SK-N-SH treated with all-trans-retinoic acid at 6 μM for 48 hours (cell line): ENCODE results near the gene CLEC11A.

Experiments used
- BACH2 ChIP-seq: fragments of 250-450 bp; sonication (Bioruptor Pico); IDR thresholded peaks from 2 replicates; pipeline ENCODE4 v1.9.0; 2021; ENCODE audit warnings: mild to moderate bottlenecking, borderline replicate concordance
- PATZ1 ChIP-seq: fragments of 250-450 bp; sonication (Bioruptor Pico); IDR thresholded peaks from 2 replicates; pipeline ENCODE4 v1.8.0; 2020; ENCODE audit warnings: mild to moderate bottlenecking, moderate library complexity, borderline replicate concordance
- PPARA ChIP-seq: fragments of 250-450 bp; sonication (Bioruptor Pico); IDR thresholded peaks from 2 replicates; pipeline ENCODE4 v1.5.0; 2020; ENCODE audit warnings: mild to moderate bottlenecking, borderline replicate concordance
- ZFP30 ChIP-seq: fragments of 450-650 bp; formaldehyde crosslinking; IDR thresholded peaks from 2 replicates; pipeline ENCODE4 v1.5.0; 2022; ENCODE audit warnings: mild to moderate bottlenecking, moderate library complexity
- ZNF565 ChIP-seq: fragments of 450-650 bp; formaldehyde crosslinking; conservative IDR thresholded peaks from 2 replicates; pipeline ENCODE4 v1.5.0; 2020; ENCODE audit warnings: low read depth, mild to moderate bottlenecking, moderate library complexity
- TF ChIP-seq, protein P1 (sequence below): fragments of 250-450 bp; sonication (Bioruptor Pico); IDR thresholded peaks from 2 replicates; pipeline ENCODE4 v1.5.1; 2020; ENCODE audit warnings: low read depth, mild to moderate bottlenecking, moderate library complexity
- TF ChIP-seq, protein P2 (sequence below): fragments of 250-450 bp; sonication (Bioruptor Pico); IDR thresholded peaks from 2 replicates; pipeline ENCODE4 v1.5.1; 2021; ENCODE audit warnings: mild to moderate bottlenecking, moderate library complexity
- TF ChIP-seq, protein P3 (sequence below): fragments of 250-450 bp; sonication (Bioruptor Pico); IDR thresholded peaks from 2 replicates; pipeline ENCODE4 v1.5.0; 2020; ENCODE audit warnings: mild to moderate bottlenecking, moderate library complexity

DNA sequence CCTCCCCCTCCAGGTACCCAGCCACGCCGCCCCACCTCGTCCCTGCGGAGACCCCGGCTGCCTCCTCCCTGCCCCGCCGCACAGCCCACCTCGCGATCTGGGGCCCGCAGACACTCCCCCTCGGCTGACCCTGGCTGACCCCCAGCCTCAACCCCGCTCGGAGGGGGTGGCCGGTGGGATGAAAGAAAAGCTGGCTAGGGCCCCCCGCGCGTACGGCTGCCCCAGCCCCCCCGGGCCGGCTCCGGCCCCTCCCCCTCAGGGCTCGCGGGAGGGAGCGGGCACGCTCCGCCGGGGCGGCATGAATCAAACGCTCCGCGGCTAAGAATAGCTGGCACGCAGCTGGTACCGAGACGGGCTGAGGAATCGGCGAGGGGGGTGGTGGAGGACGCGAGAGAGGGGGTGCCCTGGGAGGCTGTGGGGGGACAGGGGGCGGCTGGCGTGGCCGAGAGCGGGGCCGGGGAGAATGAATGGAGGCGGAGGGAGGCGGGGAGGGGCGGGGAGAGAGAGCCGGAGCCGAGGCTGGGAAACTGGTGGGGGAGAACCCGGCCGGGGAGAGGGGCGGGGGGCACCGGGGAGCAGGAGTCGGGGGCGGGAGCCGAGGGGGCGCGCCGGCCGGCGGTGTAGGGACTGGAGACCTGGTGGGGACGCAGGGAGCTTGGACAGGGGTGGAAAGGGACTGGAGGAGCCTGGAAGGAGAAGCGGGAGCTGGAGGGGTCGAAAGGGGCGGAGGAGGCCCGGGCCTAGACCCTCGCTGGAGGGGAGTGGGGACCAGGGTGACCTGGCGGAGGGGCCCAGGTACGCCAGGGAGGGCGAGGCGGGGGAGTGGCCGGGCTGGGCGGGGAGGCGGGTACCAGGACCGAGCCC, 4.7 kb upstream of the CLEC11A start:
- TF ChIP-seq, protein P1, sequence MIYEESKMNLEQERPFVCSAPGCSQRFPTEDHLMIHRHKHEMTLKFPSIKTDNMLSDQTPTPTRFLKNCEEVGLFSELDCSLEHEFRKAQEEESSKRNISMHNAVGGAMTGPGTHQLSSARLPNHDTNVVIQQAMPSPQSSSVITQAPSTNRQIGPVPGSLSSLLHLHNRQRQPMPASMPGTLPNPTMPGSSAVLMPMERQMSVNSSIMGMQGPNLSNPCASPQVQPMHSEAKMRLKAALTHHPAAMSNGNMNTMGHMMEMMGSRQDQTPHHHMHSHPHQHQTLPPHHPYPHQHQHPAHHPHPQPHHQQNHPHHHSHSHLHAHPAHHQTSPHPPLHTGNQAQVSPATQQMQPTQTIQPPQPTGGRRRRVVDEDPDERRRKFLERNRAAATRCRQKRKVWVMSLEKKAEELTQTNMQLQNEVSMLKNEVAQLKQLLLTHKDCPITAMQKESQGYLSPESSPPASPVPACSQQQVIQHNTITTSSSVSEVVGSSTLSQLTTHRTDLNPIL (CRISPR knock-in tag) = no peak
- TF ChIP-seq ZNF565 (CRISPR knock-in tag) (no peak), ZFP30 (CRISPR knock-in tag) (no peak), PATZ1 (CRISPR knock-in tag) (no peak), PPARA (CRISPR knock-in tag) (no peak), BACH2 (CRISPR knock-in tag) (no peak)
- TF ChIP-seq, protein P2, sequence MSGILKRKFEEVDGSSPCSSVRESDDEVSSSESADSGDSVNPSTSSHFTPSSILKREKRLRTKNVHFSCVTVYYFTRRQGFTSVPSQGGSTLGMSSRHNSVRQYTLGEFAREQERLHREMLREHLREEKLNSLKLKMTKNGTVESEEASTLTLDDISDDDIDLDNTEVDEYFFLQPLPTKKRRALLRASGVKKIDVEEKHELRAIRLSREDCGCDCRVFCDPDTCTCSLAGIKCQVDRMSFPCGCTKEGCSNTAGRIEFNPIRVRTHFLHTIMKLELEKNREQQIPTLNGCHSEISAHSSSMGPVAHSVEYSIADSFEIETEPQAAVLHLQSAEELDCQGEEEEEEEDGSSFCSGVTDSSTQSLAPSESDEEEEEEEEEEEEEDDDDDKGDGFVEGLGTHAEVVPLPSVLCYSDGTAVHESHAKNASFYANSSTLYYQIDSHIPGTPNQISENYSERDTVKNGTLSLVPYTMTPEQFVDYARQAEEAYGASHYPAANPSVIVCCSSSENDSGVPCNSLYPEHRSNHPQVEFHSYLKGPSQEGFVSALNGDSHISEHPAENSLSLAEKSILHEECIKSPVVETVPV (CRISPR knock-in tag) = no peak
- TF ChIP-seq, protein P3, sequence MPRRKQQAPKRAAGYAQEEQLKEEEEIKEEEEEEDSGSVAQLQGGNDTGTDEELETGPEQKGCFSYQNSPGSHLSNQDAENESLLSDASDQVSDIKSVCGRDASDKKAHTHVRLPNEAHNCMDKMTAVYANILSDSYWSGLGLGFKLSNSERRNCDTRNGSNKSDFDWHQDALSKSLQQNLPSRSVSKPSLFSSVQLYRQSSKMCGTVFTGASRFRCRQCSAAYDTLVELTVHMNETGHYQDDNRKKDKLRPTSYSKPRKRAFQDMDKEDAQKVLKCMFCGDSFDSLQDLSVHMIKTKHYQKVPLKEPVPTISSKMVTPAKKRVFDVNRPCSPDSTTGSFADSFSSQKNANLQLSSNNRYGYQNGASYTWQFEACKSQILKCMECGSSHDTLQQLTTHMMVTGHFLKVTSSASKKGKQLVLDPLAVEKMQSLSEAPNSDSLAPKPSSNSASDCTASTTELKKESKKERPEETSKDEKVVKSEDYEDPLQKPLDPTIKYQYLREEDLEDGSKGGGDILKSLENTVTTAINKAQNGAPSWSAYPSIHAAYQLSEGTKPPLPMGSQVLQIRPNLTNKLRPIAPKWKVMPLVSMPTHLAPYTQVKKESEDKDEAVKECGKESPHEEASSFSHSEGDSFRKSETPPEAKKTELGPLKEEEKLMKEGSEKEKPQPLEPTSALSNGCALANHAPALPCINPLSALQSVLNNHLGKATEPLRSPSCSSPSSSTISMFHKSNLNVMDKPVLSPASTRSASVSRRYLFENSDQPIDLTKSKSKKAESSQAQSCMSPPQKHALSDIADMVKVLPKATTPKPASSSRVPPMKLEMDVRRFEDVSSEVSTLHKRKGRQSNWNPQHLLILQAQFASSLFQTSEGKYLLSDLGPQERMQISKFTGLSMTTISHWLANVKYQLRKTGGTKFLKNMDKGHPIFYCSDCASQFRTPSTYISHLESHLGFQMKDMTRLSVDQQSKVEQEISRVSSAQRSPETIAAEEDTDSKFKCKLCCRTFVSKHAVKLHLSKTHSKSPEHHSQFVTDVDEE (CRISPR knock-in tag) = no peak
